H4 (cell line): ENCODE measurements around the gene ZNF275. TPM values are rescaled to one million over a fixed set of nuclear protein-coding genes. Genes with fewer than 3 reads are reported as not detected.
"Not testable (repeated sequence)": the region's sequence is repeated elsewhere in the genome, so short reads cannot be mapped to it uniquely, and the experiment has no call there.

ENCODE experiments used
- DNase-seq: peaks from one replicate; pipeline ENCODE4 v3.0.0-alpha.2; 2015; ENCODE audit warnings: low spot score
- total RNA-seq: library from RNA; depleted of rRNA; stranded (reverse); fragments of >200 nt; shearing (Covaris generic); gene quantifications from 2 replicates; pipeline ENCODE4 v1.2.3, GENCODE V29; 2014; rRNA removed

ZNF275 gene
- 6.0 and 6.3 TPM in 2 replicates for total RNA-seq

DNA sequence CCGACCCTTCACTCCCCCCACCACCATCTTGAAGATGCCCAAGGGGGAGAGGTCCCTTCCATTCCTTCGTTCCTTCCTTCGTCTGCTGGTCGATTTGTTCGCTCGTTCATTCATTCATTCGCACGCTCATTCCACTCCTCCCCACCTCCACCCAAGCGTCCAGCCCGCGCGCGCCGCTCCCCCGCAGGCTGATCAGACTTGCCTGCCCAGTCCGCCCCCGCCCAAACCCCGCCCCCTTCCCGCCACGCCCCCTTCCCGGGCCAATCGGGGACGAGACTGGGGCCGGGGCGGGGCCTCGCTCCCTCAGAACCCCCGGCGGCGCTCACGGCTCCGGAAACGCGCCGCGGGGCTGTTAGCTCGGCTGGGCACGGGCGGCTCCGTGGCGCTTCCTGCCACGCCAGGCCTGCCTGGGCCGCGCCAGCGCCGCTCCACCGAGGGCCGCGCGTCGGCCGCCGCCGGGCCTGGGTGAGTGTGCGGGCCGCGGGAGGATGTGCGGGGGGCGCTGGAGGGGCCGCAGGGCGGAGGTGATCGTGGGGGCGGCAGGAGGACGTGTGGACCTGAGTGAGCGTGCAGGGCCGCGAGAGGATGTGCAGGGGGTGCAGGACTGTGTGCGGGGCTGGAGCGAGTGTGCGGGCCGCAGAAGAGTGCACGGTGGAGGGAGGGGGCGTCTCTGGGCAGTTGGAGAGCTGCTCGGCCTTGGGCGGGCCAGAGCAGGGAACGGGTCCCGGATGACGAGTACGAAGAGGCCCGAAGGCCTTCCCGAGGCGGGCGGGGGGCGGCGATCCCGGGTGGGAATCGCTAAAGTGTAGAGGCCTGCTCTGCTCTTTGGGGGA is at the start of gene ZNF275:
TSS of gene ZNF275 (plus strand) at position 333 of the 833 bp plus-strand sequence. CDS start 2,527 bp downstream, outside the sequence.
- peak; percentile 29 for DNase-seq

DNA sequence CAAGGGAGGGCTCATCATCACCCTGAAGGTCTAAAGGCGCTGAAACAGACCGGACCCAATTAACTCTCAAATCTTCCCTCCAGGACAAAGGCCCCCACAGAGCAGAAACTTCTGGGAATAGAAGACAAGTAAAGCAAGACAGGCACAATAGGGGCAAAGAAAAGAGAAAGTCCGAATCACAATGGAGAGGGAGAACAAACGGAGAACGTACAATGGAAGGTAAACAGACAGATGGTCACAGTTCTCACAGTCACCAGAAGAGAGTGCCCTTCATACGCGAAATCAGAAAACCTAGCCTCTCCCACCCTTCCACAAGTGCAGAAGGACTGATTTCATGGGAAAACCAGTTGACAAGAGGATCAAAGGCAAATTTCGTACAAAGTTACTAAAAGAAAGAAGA is 48.3 kb upstream of the ZNF275 start:
- not testable (repeated sequence) for DNase-seq

- DNase-seq: not testable (repeated sequence)
Observed at GRCh38 chrX:153288807-153289206, 45.1 kb upstream of the ZNF275 start.

DNA sequence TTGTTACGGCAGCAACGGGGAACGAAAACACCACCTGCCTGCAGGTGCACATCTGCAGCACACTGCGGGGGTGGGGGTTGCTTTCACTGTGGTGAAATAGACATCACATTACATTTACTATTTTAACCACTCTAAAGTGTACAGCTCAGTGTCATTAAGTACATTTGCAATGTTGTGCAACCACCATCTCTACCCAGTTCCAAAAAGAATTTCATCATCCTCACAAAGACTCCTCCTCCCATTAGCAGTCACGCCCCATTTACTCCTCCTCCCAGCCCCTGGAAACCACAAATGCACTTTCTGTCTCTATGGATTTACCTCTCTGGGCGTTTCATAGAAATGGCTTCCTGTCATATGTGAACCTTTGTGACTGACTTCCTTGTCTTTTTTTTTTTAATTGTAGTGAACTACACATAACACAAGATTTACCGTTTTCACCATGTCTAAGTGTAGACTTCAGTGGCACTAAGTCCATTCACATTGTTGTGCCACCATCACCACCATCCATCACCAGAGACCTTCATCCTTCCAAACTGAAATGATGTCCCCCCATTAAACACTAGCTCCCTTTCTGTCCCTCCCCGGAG is 40.4 kb upstream of the ZNF275 start:
- DNase-seq: not testable (repeated sequence)

DNA sequence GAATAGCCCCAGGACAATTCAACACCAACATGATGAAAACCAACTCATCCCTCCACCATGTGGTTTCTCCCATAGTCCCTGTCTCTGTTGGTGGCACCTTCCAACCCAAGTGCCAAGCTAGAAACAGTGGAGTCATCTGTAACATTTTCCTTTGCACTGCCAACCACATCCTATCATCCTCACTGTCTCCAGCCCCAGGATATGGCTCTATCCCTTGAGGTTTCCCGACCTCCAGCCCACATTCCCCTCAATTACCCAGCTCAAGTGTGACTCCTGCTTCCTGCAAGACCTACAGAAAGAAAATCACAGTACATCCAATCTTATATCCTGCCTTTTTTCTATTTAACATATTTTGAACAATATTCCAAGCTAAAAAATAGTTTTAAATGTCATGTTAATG is 36.6 kb upstream of the ZNF275 start:
- DNase-seq: no peak

GRCh38 chrX:153299855-153300254 is 34.1 kb upstream of the ZNF275 start:
- no peak for DNase-seq

DNA sequence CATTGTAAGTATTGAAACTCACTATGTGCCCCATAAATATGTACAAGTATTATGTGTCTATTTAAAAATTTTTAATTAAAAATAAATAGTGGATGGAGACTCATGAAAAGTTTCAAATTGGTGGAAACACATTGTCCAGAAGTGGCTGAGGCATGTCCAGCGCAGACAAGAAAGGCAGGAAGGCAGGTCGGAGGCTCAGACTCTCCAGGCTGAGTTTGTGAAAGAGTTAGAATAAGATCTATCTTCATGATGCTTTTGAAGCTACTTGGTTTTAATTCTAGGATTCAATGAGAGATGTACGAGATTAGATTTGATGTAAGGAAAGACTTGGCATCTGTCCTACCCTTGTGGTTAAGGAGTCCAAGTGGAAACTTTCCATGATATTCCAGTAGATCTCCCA is 32.2 kb upstream of the ZNF275 start:
- DNase-seq: no peak

DNA sequence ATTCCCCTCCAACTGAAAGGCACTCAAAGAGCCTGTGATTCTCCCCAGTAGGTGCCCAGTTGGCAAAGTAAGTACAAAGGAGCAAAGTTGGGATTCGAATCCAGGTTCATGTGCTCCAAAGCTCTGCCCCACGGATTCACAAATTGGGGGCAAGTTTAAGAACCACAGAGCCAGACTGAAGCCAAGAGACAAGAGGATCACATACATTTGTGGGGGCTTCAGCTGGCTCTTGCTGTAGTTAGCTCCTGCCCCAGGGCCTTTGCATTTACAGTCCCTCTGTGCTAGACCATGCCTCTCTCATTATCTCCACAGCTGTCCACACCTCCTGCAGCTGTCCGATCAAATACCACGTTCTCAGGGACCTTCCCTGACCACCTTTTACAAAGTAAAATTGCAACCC is 31.2 kb upstream of the ZNF275 start:
- DNase-seq: no peak

GRCh38 chrX:153303276-153304262 is 30.4 kb upstream of the ZNF275 start:
- DNase-seq: no peak

DNA sequence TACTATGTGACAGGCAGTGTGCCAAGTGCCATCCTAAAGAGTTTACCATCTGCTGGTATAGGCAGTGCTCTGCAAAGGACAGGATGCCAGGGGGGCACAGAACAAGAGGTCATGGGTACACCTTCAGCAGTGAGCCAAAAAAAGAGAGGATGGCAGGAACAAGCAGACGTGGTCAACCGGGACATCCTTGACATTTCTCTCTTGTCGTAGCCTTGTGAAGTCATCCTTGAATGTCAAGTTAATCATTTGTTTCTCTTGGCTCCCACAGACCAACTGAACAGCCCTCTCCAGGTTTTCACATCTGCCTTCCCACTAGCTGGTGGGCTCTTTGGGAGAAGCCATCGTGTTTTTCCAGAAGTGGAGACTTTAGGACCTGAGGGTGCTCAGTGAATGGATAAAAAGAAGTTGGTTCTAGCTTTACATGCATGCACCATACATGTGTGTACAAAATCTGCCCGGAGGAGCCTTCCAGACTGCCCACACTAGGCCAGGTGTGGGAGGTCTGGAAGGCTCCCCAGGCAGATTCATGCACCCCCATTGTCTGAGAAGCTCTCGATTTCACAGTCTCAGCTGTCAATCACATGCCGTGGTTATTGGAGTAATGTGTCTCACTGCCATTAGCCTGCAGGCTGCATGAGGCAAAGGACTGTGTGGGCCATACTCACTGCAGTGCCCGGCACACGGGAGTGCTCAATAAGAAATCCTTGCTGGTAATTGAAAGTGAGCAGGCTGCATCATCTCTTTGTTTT is 28.8 kb upstream of the ZNF275 start:
- DNase-seq: no peak

DNA sequence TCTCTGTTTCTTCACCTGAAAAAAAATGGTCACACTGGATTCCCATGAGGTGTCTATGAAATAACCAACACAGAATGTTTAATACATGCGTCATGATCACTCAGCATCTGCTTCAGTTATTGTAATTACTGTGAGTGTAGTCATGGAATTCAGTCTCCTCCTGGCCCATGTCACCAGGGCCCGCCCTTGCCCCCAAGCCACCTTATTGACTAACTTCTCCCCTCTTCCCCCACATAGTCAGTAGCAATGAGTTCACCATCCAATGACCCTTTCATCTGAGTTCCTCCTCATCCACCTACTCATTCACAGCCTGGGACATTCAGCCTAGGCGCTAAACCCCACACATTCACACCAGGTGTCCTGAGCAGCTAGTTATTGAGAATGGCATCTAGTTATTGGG is 28.0 kb upstream of the ZNF275 start:
- DNase-seq: no peak

- DNase-seq: no peak
Observed at GRCh38 chrX:153306527-153307115, 27.3 kb upstream of the ZNF275 start.

GRCh38 chrX:153307276-153308178 is 26.4 kb upstream of the ZNF275 start:
- no peak for DNase-seq

- no peak for DNase-seq
Observed at GRCh38 chrX:153310901-153311300, 23.1 kb upstream of the ZNF275 start.

GRCh38 chrX:153312041-153312440 is 21.9 kb upstream of the ZNF275 start:
- no peak for DNase-seq

DNA sequence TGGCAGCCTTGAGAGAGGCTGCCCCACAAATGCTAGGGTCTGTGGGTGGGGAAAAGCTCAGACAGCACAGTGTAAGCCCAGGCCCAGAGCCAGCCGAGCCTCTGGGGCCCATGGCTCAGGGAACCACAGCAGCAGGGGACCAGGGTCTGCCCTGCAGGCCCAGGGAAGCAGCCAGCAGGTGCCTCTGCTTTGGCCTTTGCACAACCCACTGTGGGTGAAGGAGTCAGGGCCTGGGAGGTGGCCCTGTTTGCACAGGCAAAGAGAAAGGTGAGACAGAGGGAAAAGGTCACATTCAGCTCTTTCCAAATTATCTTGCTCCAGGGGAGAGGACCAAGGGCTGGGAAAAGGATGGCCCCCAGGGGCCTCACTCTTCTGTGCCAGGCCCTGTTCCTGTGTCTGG is 21.1 kb upstream of the ZNF275 start:
- no peak for DNase-seq

GRCh38 chrX:153317306-153317705 is 16.6 kb upstream of the ZNF275 start:
- DNase-seq: no peak

GRCh38 chrX:153317996-153318722 is 15.8 kb upstream of the ZNF275 start:
- no peak for DNase-seq

DNA sequence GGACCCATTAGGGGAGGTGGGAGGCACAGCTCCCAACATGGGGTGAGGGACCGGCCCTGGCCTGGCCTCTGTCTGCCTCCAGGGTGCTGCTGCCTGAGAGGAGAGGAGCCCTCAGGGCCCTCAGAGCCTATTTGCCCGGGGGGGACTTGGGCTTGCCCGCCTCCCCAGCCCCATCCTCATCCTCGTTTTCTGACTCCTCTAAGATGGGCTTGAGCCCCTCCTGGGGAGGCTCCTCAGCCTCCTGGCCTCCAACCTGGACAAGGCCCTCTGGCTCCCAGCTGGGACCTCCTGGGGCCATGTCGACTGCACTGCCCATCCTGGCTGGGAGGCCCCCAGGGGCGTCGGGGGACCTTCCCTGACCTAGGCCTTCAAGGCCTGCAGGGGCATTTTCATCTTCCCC is 15.1 kb upstream of the ZNF275 start:
- DNase-seq: no peak
